ENCODE measurements around the gene ZSCAN23.

Gene ZSCAN23

GRCh38 chr6:28433119-28433518 is 10.2 kb downstream of the ZSCAN23 start:
- no peaks in the 10 kb centered on the region for H4K20me1 ChIP-seq (ENCODE audit: low read depth, low read length)
- H3K4me3 ChIP-seq (ENCODE audit: insufficient read depth, low read length, poor library complexity, severe bottlenecking), result no peak overlapping the region
- H3K27me3 ChIP-seq (ENCODE audit: low read length), result no peaks in the 10 kb centered on the region
- H2AFZ ChIP-seq (ENCODE audit: low read depth, low read length, severe bottlenecking), result no peak overlapping the region
- H3K9ac ChIP-seq (ENCODE audit: low read length), result no peak overlapping the region
- H3K9me3 ChIP-seq (ENCODE audit: insufficient read depth, low read length), result no peaks in the 10 kb centered on the region
- no peak for TF ChIP-seq EZH2phosphoT487 (conservative IDR thresholded peaks at IDR 0.05; ENCODE audit: low read length)
- TF ChIP-seq CTCF (IDR thresholded peaks at IDR 0.05; ENCODE audit: insufficient read depth, low read length, poor library complexity, severe bottlenecking), result no peak
- no peaks in the 10 kb centered on the region for H3F3A ChIP-seq (ENCODE audit: insufficient read depth)
- H3K79me2 ChIP-seq (ENCODE audit: insufficient read depth, low read length), result no peaks in the 10 kb centered on the region
- H3K36me3 ChIP-seq (ENCODE audit: low read length), result no peaks in the 10 kb centered on the region
- H3K4me2 ChIP-seq (ENCODE audit: low read depth, low read length, poor library complexity, severe bottlenecking), result no peak overlapping the region
- H3K9me2 ChIP-seq (replicated peaks; ENCODE audit: insufficient read depth, low read length), result no peaks in the 10 kb centered on the region
- no peak overlapping the region for H3K27ac ChIP-seq (ENCODE audit: low read depth, low read length)

DNA sequence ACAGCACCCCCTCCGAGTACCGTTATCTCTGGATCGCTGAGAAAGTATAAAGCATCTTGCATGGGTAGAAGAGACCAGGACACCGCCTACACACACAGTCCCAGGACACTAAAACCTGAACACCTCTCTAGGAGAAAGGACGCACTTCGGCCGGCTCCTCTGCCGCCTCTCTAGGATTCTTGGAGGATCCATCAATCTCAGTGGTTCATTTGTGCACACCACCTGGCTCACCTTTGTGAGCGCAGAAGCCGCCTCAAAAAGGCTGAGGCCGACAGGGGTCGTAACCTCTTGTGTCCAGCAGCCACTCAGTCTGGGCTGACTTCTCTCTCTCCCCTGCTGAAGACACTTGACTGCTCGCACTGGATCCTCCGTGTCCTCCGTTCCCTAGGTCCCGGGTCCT is 13.5 kb downstream of the ZSCAN23 start:
- H3K27ac ChIP-seq (ENCODE audit: low read depth, low read length), result no peak overlapping the region
- H3K9ac ChIP-seq (ENCODE audit: low read length), result no peak overlapping the region
- no peaks in the 10 kb centered on the region for H3K9me2 ChIP-seq (replicated peaks; ENCODE audit: insufficient read depth, low read length)
- H4K20me1 ChIP-seq (ENCODE audit: low read depth, low read length), result no peaks in the 10 kb centered on the region
- no peak overlapping the region for H3K4me2 ChIP-seq (ENCODE audit: low read depth, low read length, poor library complexity, severe bottlenecking)
- no peak overlapping the region for H3K4me3 ChIP-seq (ENCODE audit: insufficient read depth, low read length, poor library complexity, severe bottlenecking)
- no peaks in the 10 kb centered on the region for H3F3A ChIP-seq (ENCODE audit: insufficient read depth)
- no peaks in the 10 kb centered on the region for H3K9me3 ChIP-seq (ENCODE audit: insufficient read depth, low read length)
- no peak for TF ChIP-seq CTCF (IDR thresholded peaks at IDR 0.05; ENCODE audit: insufficient read depth, low read length, poor library complexity, severe bottlenecking)
- no peak for TF ChIP-seq EZH2phosphoT487 (conservative IDR thresholded peaks at IDR 0.05; ENCODE audit: low read length)
- no peaks in the 10 kb centered on the region for H3K36me3 ChIP-seq (ENCODE audit: low read length)
- H3K79me2 ChIP-seq (ENCODE audit: insufficient read depth, low read length), result no peaks in the 10 kb centered on the region
- H3K27me3 ChIP-seq (ENCODE audit: low read length), result no peaks in the 10 kb centered on the region
- H2AFZ ChIP-seq (ENCODE audit: low read depth, low read length, severe bottlenecking), result no peak overlapping the region

- no peak overlapping the region for H3K4me3 ChIP-seq (ENCODE audit: insufficient read depth, low read length, poor library complexity, severe bottlenecking)
- H3K27me3 ChIP-seq (ENCODE audit: low read length), result no peaks in the 10 kb centered on the region
- H3K9me2 ChIP-seq (replicated peaks; ENCODE audit: insufficient read depth, low read length), result no peaks in the 10 kb centered on the region
- H4K20me1 ChIP-seq (ENCODE audit: low read depth, low read length), result no peaks in the 10 kb centered on the region
- no peaks in the 10 kb centered on the region for H3K79me2 ChIP-seq (ENCODE audit: insufficient read depth, low read length)
- H3K27ac ChIP-seq (ENCODE audit: low read depth, low read length), result no peak overlapping the region
- no peak overlapping the region for H3K4me2 ChIP-seq (ENCODE audit: low read depth, low read length, poor library complexity, severe bottlenecking)
- H3K36me3 ChIP-seq (ENCODE audit: low read length), result no peaks in the 10 kb centered on the region
- TF ChIP-seq CTCF (IDR thresholded peaks at IDR 0.05; ENCODE audit: insufficient read depth, low read length, poor library complexity, severe bottlenecking) (no peak), EZH2phosphoT487 (conservative IDR thresholded peaks at IDR 0.05; ENCODE audit: low read length) (no peak)
- no peak overlapping the region for H2AFZ ChIP-seq (ENCODE audit: low read depth, low read length, severe bottlenecking)
- no peak overlapping the region for H3K9ac ChIP-seq (ENCODE audit: low read length)
- H3K9me3 ChIP-seq (ENCODE audit: insufficient read depth, low read length), result no peaks in the 10 kb centered on the region
- H3F3A ChIP-seq (ENCODE audit: insufficient read depth), result no peaks in the 10 kb centered on the region
These were observed 17.2 kb downstream of the ZSCAN23 start for GRCh38 chr6:28425944-28426541.
